Fibroblast of skin of left biceps (primary cell): Measurements from ENCODE around the gene MEIG1.
A peak's percentile ranks its signal among the peaks of the same experiment; 100 is the strongest.
"Not testable (repeated sequence)": the region's sequence is repeated elsewhere in the genome, so short reads cannot be mapped to it uniquely, and the experiment has no call there.

ENCODE experiments used
- DNase-seq, 2 experiments: peaks; one replicate each; pipeline ENCODE4 v3.0.0-alpha.2; 2013; ENCODE audit warnings: low read depth in 2 of 2

MEIG1 gene, protein sequence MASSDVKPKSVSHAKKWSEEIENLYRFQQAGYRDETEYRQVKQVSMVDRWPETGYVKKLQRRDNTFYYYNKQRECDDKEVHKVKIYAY

DNA sequence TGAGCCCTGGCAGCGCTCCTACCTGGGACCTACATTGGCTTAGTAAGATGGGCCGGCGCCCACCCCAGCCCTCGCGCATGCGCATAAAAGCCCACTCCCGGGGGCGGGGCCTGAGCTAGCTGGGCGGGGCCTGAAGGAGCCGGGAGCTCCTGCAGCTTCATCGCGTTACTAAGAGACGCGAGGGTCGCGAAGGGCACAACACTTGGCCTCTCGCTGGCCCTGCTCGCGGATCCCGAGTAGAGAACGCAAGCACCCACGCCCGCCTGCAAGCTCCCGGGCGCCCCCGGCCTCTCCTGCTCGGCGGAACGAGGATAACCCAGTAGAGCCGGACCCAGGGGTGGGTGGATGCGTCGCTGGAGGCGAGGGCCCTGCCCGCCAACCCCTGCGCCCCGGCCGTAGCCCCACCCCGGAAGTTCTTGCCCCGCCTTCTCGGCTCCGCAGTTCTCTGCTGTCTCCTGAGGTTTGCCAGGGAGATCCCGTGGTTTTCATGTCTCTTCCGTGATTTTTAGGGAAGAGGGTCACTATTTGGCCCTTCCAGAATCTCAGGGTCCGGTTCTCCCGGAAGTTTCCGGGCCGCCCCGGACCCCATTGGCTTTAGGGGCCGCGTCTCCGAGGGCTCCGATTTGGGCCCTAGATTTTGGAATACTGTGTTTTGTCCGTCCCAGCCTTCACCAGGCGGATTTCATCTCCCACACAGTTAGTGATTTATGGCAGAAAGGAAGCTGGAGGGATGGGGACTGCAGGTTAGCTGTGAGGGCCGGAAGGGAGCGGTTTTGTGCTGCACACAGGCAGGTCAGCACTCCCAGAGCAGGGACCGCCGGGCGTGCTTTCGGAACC, at the start of gene MEIG1:
MEIG1 (plus strand) TSS at position 168 of the 837 bp plus-strand sequence. CDS start 7,081 bp downstream, outside the sequence.
- DNase-seq, result peak; percentile 74 to 79

DNA sequence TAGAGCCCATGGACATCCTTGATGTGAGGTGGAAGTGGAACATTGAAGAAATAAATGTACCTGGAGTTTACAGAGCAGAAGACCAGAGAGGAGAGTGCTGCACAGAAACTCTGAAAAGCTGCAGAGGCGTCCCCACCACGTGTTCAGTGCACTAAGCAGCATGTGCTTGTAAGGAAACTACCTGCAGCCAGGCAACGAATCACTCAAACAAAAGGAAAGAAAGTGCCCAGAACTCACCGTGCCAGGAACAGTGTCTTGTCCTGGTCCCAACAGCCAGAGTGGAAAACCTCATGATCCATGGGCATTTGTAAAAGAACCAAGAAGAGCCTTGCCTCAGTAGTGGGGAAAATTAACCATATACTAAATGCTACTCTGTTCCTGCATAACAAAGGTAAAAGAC, 48.2 kb upstream of the MEIG1 start:
- no peak for DNase-seq

DNA sequence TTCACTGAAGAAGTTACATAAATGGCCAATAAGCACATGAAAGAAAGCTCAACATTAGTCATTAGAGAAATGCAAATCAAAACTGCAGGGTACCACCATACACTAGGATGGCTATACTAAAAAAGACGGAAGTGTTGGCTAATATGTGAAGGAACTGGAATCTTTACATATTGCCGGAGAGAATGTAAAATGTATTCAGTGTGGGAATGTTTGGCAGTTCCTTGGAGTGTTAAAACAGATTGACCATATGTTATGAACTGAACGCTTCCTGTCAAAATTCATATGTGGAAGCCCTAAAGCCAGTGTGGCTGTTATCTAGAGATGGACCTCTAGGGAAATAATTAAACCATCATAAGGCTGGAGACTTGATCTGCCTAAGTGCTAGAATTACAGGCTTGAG, 47.4 kb upstream of the MEIG1 start:
- no peak for DNase-seq

DNA sequence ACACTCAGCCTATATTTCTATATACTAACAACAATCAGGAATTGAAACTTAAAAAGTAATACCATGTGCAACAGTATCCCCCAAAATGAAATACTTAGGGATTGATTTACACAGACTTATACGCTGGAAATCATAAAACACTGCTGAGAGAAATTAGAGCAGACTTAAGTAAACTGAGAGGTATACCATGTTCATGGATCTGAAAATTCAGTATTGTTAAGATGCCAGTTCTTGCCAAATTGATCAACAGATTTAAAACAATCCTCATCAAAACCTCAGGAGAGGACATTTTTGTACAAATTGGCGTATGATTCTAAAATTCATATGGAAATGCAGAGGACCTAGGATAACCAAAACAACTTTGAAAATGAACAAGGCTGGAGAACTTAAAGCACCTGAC, 42.6 kb upstream of the MEIG1 start:
- DNase-seq, result no peak

DNA sequence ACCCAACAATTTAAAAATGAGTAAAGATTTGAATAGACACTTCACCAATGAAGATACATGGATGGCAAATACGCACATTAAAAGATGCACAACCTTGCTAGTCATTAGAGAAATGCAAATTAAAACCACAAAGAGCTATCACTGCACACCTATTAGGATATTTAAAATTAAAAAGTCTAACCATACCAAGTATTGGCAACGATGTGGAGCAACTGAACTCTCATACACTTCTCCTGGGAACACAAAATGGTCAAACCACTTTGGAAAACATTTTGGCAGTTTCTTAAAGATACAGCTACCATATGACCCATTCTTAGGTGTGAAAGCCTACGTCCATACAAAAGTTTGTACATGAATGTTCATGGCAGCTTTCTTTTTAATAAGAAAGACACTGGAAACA, 41.4 kb upstream of the MEIG1 start:
- DNase-seq, result no peak

DNA sequence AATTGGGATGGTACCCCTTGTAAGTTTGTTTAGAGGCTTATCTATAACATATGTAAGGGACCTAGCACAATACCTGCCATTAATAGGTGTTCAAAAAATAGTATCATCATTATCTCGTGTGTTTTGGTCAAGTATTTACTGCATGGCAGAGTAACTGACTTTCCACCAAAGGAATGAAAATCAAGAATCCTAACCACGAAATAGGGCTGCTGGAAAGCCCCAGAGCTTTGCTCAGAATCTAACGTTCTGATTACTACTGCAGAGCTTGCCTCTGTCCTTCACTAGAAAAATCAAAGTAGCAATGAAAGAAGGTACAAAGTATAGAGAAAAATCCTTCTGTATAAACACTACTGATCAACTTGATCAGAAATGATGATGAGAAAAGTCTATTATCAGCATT, 40.2 kb upstream of the MEIG1 start:
- no peak for DNase-seq

DNA sequence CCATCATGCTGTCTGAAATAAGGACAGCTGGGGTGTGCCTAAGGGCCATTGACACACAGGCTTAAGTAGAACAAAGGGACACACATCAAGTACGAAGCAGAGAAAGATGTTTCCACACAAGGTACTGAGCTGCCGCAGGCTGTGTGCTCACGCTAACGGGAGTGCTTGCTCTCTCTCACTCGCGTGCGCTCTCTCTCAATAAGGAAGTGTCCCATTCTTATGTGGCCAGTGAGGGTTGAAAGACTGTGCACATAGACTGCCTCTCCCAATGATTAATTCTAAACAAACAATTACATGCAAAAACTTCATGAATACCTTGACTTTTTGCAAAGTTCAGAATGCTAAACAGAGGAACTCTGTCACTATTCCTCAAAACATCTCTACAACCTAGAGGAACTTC, 35.2 kb upstream of the MEIG1 start:
- no peak for DNase-seq

DNA sequence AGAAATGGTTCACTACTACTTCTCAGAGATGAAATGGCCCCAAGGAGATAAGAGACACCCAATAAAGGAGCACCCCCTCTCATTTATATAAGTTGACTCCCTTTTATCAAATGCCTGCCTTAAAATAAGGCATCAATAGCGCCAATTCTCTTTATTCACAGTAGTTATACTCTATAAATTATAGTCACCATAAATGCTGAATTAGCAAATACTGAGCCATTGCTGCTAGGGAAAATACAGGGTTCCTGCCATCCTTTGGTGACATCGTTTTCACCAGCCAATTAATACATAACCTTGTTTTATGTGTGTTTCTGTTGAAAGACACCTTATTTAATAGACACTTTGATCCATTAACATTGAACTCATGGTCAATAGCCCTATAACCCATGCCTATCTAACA, 33.9 kb upstream of the MEIG1 start:
- no peak for DNase-seq

DNA sequence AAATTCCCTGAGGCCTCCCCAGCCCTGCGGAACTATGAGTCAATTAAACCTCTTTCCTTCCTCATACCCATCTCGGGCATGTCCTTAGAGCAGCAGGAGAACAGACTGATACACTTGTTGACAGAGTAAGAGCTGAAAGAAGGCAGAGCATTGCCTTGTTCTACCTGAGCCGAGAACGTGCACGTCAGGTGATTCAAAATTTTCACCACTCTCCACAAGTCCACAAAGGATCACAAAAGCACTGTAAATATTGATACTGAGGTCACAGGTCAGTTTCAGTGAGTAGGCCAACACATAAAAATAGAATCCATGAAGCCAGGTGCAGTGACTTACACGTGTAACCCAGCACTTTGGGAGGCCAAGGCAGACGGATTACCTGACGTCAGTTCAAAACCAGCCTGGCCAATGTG, 33.1 kb upstream of the MEIG1 start:
- no peak for DNase-seq

DNA sequence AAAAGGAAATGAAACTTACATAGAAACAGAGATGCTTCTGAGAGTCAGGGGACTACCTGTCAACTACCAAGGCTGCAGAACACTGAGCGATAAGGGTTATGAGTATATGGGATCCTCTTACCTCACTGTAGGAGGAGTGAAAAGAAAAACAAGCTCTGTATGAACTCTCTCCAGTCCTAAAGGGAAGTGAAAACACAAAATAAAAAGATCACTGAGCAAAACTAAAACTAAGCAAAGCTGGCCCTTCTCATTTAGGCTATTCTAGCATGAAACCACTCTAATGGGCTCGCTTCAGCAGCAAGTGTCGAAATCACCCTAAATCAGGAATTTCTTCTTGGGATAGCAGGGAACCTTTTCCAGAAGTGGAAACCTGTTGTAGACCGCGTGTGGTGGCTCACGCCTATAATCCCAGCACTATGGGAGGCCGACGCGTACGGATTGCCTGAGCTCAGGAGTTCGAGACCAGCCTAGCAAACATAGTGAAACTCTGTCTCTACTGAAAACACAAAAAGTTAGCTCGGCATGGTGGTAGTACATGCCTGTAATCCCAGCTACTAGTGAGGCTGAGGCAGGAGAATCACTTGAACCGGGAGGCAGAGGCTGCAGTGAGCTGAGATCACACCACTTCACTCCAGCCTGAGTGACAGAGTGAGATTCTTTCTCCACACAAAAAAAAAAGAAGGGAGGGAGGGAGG, 32.3 kb upstream of the MEIG1 start:
- DNase-seq, result no peak

DNA sequence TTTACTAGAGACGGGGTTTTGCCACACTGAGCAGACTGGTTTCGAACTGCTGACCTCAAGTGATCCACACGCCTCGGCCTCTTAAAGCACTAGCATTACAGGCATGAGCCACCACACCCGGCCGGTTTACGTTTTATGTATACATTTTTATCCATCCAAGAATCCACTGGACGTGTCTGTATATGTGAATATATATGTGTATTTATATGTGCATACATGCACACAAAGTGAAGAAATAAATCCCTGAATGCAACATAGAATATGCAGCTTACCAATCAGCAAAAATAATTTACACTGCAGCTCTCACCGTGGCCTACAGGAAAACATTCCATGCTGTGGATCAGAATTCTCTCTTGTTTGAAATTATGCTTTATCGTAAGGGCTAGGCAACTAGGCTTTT, 28.6 kb upstream of the MEIG1 start:
- no peak for DNase-seq

DNA sequence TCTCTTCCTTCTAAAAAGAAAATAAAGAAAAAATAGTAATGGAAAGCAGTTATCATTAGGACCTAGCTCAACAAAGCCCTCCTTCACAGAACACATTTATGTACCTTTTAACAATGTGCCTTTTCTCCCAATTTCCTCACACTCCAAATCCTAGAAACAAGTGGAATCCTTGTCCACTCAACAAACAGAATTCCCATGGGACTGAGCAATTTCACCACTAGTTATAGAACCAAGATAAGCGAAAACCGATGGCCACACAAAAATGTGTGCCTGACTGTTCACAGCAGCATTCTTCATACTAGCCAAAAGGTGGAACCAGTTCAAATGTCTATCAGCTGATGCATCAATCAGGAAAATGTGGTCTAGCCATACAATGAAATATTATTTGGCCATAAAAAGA, 22.6 kb upstream of the MEIG1 start:
- no peak for DNase-seq

DNA sequence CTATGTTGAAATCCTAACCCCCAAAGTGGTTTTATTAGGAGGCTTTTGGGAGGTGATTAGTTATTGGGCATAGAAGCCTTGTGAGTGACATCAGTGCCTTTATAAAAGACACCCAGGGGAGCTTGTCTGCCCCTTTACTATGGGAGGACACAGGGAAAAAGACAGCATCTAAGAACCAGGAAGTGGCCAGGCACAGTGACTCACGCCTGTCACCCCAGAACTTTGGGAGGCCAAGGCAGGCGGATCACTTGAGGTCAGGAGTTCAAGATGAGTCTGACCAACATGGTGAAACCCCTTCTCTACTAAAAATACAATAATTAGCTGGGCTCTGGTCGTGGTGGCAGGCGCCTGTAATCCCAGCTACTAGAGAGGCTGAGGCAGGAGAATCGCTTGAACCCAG, 20.2 kb upstream of the MEIG1 start:
- not testable (repeated sequence) for DNase-seq

DNA sequence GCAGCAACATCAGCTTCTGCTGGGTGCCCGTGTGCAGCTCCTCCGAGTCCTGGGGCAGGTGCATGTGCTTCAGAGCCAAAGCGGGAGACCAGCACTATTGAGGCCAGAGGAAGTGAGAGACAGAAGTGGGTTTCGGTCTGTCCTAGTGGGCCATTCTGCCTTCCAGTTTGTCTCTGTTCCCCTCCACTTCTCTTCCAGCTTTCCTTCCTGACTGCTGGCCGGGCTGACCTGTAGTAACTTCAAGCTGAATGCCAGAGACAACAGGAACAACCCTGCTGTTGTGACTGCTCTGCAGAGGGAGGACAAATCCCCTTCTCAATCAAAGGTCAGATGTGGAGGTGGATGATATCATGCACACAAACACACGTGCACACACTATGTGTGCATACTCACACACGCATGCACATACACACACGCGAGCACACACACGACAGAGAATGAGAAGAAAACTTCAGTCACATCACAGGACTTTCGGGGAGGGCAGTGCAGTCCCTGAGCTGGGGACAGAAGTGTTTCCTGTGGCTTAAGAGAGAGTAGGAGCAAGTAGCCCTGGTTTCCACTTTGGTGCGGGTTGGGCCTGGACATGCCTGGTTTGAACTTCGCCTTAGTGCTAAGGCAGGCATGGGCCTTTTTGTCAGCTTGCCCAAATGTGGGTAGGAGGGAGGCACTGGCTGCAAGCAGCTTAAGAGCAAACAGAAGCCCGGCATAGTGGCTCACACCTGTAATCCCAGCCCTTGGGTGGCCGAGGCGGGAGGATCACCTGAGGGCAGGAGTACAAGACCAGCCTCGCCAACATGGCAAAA, 16.8 kb upstream of the MEIG1 start:
- not testable (repeated sequence) for DNase-seq

DNA sequence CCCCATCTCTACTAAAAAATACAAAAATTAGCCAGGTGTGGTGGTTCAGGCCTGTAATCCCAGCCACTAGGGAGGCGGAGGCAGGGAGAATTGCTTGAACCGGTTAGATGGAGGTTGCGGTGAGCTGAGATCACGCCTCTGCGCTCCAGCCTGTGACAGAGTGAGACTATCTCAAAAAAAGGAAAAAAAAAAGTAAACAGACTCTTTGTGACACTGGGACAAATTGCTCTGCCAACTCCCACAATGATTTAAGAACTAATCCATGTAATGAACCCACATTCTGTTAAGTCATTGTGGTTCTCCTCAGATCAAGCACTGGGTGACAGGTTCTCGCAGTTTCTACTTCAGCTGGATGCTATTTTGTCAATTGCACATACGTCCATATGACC, 16.2 kb upstream of the MEIG1 start:
- not testable (repeated sequence) for DNase-seq

DNA sequence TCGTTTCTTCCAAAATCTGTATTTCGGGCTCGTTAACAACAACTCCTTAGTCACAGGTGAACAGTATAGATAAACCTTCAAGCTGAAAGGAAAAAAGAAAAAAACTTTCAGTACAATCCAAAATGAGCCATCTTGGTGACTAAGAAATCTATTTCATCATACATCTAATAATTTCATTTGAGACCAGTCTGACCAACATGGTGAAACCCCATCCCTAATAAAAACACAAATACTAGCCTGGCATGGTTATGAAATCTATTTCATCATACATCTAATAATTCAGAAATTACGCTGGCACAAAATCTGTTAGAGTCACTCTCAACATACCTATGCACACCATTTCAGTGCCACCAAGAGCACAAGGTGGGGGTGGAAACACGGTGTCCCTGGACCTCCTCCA, 14.1 kb upstream of the MEIG1 start:
- DNase-seq, result no peak

DNA sequence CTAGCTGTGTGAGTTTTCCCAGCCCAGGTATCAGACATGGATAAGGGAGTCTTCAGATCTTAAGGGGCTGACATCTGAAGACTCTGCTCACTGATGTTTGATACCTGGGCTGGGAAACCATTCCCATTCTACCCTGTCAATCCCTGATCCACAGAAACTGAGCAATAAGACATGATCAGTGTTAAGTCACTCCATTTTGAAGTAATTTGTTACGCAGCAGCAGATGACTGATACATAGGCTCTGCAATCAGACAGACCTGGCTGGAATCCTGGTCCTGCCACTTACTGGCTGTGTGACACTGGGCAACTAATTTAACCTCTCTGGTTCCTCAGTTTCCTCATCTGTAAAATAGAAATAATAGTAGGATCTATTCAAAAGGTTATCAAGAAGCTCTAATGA, 11.9 kb upstream of the MEIG1 start:
- DNase-seq, result no peak

DNA sequence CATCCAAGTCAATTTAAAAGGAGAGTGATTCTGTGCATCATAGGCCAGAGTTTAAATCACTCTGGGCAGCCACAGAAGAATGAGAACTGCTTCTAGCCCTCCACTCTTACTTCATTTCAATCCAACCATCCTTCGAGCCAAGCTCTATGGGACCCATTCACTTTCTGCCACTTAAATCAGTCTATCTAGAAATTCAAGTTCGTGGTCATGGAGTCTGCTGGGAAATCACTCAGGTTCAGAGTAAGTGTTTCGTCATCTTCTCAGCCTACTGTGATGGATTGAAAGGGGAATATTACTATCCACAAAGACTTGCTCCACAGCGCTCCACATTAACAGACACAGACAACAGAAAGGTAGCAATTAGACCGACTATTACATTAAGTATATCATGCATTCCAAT, 9.9 kb upstream of the MEIG1 start:
- DNase-seq, result no peak

DNA sequence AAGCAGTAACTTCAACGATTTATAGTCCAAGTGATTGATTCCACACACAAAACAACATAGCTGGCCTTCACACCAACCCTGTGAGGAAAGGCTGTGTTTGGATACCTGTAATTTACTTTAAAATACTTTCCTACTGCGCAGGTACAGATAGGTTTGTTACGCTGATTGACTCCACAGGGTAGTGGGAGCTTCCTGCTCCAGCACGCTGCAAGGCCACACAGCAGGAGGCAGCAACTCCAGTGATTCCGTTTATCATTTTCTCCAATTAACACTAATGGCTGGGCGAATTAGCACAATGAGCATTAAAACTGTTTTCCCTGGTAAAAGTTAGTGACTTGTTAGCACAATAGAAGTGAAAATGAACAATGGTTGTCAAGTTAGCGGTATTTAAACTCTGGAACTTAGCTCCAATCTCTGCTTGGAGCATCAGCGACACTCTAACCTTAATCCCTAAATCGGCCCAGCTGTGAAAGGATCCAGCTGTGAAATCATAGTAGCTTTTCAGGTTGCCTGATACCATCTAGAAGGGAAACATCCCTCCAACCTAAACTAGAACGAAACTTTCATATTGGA, 6.3 kb upstream of the MEIG1 start:
- no peak for DNase-seq

DNA sequence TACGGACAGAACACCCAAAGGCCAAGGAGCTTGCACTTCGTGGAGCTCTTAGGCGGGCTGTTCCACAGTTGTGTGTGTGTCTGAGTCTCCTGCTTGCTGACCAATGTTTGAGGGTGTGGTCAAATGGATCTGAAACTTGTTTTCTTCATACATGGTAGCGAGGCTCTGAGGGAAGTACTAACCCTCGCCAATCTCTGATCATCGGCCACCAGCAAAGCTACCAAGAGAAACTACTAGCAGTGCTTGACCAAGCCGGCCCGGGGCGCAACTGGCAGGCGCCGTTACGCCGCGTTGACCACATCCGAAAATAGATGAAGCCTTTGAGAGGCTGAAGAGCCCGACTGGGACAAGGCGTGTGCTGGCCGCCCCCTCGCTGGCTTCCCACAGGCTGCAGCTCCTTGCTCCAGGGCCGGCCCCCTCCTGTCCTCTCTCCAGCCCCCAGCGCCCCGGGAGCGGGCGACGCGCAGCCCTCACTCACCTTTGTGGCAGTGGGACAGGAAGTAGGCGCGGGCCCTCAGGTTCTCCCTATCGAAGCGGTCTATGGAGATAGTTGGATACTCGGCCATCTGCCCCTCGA, 5.7 kb upstream of the MEIG1 start:
- DNase-seq, result no peak

DNA sequence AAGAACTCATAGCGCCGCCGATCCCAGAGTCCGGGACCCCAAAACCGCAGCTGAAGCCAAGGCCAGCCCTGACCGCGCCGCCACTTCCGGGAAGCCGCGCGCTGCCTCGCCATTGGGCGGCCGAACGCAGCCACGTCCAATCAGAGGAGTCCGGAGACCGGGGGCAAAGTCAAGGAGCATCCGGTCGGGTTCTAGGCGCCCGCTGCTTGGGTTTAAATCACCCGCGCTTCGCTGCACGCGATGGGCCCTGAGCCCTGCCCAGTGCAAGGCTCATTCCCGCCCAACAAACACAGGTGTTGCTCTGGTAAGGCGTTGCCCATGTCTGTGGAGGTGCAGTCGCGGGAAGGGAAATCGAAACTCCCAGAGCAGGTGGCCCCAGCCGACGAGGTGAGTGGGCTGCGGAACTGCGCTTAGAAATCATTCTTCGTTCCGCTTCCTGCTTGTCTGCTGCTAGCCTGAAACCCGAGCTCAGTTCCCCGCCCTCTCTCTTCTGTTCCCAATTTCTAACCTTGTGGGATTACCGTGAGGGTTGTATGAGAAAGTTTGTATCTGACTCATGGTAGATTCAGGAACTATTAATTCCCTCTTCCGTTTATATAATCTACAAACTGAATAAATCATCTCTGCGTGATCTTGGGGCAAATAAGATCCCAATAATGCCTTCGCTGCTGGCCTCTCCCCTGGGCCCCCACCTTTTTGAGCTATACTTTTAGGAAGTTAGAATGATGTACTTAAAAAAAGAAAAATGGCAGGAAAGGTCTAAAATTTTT, 5.0 kb upstream of the MEIG1 start, which contains the start of gene DCLRE1C:
DCLRE1C (minus strand) TSS at position 96 of the 770 bp plus-strand sequence; CDS start at position 10, 86 bp downstream.
- DNase-seq, result peak; percentile 49 to 57
